H9 (cell line): ENCODE measurements around the gene S100A6. TPM values are rescaled to one million over a fixed set of nuclear protein-coding genes. Genes with fewer than 3 reads are reported as not detected.

Experiments used
- DNase-seq: peaks from one replicate; pipeline ENCODE4 v3.0.0-alpha.2; 2017
- H2AFZ ChIP-seq: one replicate; pipeline ENCODE4 v1.6.1; 2013; ENCODE audit warnings: mild to moderate bottlenecking, low read length, control low read depth, moderate library complexity
- H2AK5ac ChIP-seq: 2 replicates; pipeline ENCODE4 v1.6.1; 2013; ENCODE audit warnings: low read length, control low read depth, mixed read lengths; ENCODE audit not compliant: insufficient read length
- H2BK120ac ChIP-seq: one replicate; pipeline ENCODE4 v1.6.1; 2013; ENCODE audit warnings: low read depth, mild to moderate bottlenecking, low read length, control low read depth, inconsistent platforms; ENCODE audit not compliant: poor library complexity, severe bottlenecking
- H2BK12ac ChIP-seq: 2 replicates; pipeline ENCODE4 v1.6.1; 2013; ENCODE audit warnings: low read length, control low read depth, mixed read lengths, low read depth; ENCODE audit not compliant: insufficient read length
- H2BK15ac ChIP-seq: 2 replicates; pipeline ENCODE4 v1.6.1; 2013; ENCODE audit warnings: low read depth, low read length, control low read depth
- H2BK20ac ChIP-seq: one replicate; pipeline ENCODE4 v1.6.1; 2013; ENCODE audit warnings: low read depth, mild to moderate bottlenecking, low read length, control low read depth, inconsistent platforms; ENCODE audit not compliant: poor library complexity, severe bottlenecking
- H2BK5ac ChIP-seq: 2 replicates; pipeline ENCODE4 v1.6.1; 2013; ENCODE audit warnings: low read length, control low read depth, mixed read lengths; ENCODE audit not compliant: insufficient read length
- H3K14ac ChIP-seq: 2 replicates; pipeline ENCODE4 v1.6.1; 2013; ENCODE audit warnings: low read length, control low read depth; ENCODE audit not compliant: insufficient read depth
- H3K18ac ChIP-seq: 2 replicates; pipeline ENCODE4 v1.6.1; 2013; ENCODE audit warnings: low read depth, mild to moderate bottlenecking, mixed read lengths, low read length, control low read depth; ENCODE audit not compliant: insufficient read length
- H3K23ac ChIP-seq: 2 replicates; pipeline ENCODE4 v1.6.1; 2013; ENCODE audit warnings: low read length, control low read depth, mixed read lengths, low read depth; ENCODE audit not compliant: insufficient read length
- H3K23me2 ChIP-seq: 2 replicates; pipeline ENCODE4 v1.6.1; 2013; ENCODE audit warnings: low read depth, mild to moderate bottlenecking, mixed read lengths, low read length, control low read depth; ENCODE audit not compliant: insufficient read length, poor library complexity, severe bottlenecking
- H3K27ac ChIP-seq: 2 replicates; pipeline ENCODE4 v1.5.1; 2013; ENCODE audit warnings: low read length, control low read depth, mixed read lengths, low read depth; ENCODE audit not compliant: insufficient read length
- H3K27me3 ChIP-seq: 2 replicates; pipeline ENCODE4 v1.6.1; 2013; ENCODE audit warnings: low read length, control low read depth, inconsistent platforms; ENCODE audit not compliant: insufficient read depth
- H3K4ac ChIP-seq: 2 replicates; pipeline ENCODE4 v1.6.1; 2013; ENCODE audit warnings: low read depth, mild to moderate bottlenecking, control low read depth, inconsistent platforms, low read length, moderate library complexity
- H3K4me1 ChIP-seq: 2 replicates; pipeline ENCODE4 v1.6.1; 2013; ENCODE audit warnings: low read length, control low read depth, inconsistent platforms; ENCODE audit not compliant: insufficient read depth
- H3K4me2 ChIP-seq: 2 replicates; pipeline ENCODE4 v1.6.1; 2013; ENCODE audit warnings: low read length, control low read depth, mixed read lengths; ENCODE audit not compliant: insufficient read length, insufficient read depth
- H3K56ac ChIP-seq: 2 replicates; pipeline ENCODE4 v1.6.1; 2013; ENCODE audit warnings: low read depth, mild to moderate bottlenecking, mixed read lengths, low read length, control low read depth; ENCODE audit not compliant: insufficient read length
- H3K79me1 ChIP-seq: 2 replicates; pipeline ENCODE4 v1.6.1; 2013; ENCODE audit warnings: low read depth, mild to moderate bottlenecking, moderate library complexity, low read length, control low read depth, inconsistent platforms; ENCODE audit not compliant: insufficient read depth, poor library complexity, severe bottlenecking
- H3K79me2 ChIP-seq: 2 replicates; pipeline ENCODE4 v1.6.1; 2013; ENCODE audit warnings: low read length, control low read depth, inconsistent platforms; ENCODE audit not compliant: insufficient read depth
- H3K9ac ChIP-seq: 2 replicates; pipeline ENCODE4 v1.6.1; 2013; ENCODE audit warnings: low read length, control low read depth, mixed read lengths; ENCODE audit not compliant: insufficient read length; ENCODE audit errors: extremely low read depth
- H3K9me3 ChIP-seq: one replicate; pipeline ENCODE4 v1.6.1; 2013; ENCODE audit warnings: low read depth, low read length, inconsistent platforms; ENCODE audit not compliant: control insufficient read depth
- H3T11ph ChIP-seq: one replicate; pipeline ENCODE4 v1.6.1; 2013; ENCODE audit warnings: mild to moderate bottlenecking, low read length, control low read depth, inconsistent platforms
- H4K20me1 ChIP-seq: one replicate; pipeline ENCODE4 v1.6.1; 2013; ENCODE audit not compliant: control insufficient read depth, insufficient read length, insufficient read depth
- H4K5ac ChIP-seq: 2 replicates; pipeline ENCODE4 v1.6.1; 2013; ENCODE audit warnings: low read depth, mild to moderate bottlenecking, mixed read lengths, low read length, control low read depth; ENCODE audit not compliant: insufficient read length
- H4K8ac ChIP-seq: replicated peaks from 2 replicates; pipeline ENCODE4 v1.6.1; 2013; ENCODE audit warnings: low read length, control low read depth, mixed read lengths, low read depth; ENCODE audit not compliant: insufficient read length
- H4K91ac ChIP-seq: 2 replicates; pipeline ENCODE4 v1.6.1; 2013; ENCODE audit warnings: low read depth, mild to moderate bottlenecking, moderate library complexity, mixed read lengths, low read length, control low read depth; ENCODE audit not compliant: insufficient read length
- H3K27ac Mint-ChIP-seq, 3 experiments: 2 replicates in 2 of 3; 3 replicates in 1 of 3; pipeline ENCODE4 v1.8.0; 2020 to 2021; ENCODE audit warnings: mixed read lengths in 3 of 3, mild to moderate bottlenecking in 1 of 3, moderate library complexity in 1 of 3
- H3K27me3 Mint-ChIP-seq: 2 replicates; pipeline ENCODE4 v1.8.0; 2021; ENCODE audit warnings: low read depth, mild to moderate bottlenecking, moderate library complexity, mixed read lengths
- H3K36me3 Mint-ChIP-seq, 3 experiments: 2 replicates in 2 of 3; 3 replicates in 1 of 3; pipeline ENCODE4 v1.8.0; 2020 to 2021; ENCODE audit warnings: low read depth in 3 of 3, mixed read lengths in 3 of 3; ENCODE audit not compliant: insufficient read depth in 1 of 3
- H3K4me1 Mint-ChIP-seq, 2 experiments: 2 replicates each; pipeline ENCODE4 v1.8.0; 2020; ENCODE audit warnings: mixed read lengths in 2 of 2
- H3K4me3 Mint-ChIP-seq, 2 experiments: 2 replicates in 1 of 2; 3 replicates in 1 of 2; pipeline ENCODE4 v1.8.0; 2020 to 2021; ENCODE audit warnings: mild to moderate bottlenecking in 2 of 2, mixed read lengths in 2 of 2, moderate library complexity in 1 of 2
- H3K9me3 Mint-ChIP-seq, 2 experiments: 2 replicates in 1 of 2; 3 replicates in 1 of 2; pipeline ENCODE4 v1.8.0; 2020; ENCODE audit warnings: mild to moderate bottlenecking in 2 of 2, mixed read lengths in 2 of 2, moderate library complexity in 1 of 2
- CTCF ChIP-seq: fragments of 200-600 bp; sonication (generic); conservative IDR thresholded peaks from 3 replicates; pipeline ENCODE4 v1.8.0; 2021; ENCODE audit warnings: antibody characterized with exemption, mild to moderate bottlenecking
- WGBS: extraction: QIAGEN DNeasy Blood & Tissue Kit; methylation state at CpG from one replicate; pipeline ENCODE4 v1.1.7; 2013; ENCODE audit warnings: missing lambda C conversion rate, low lambda C conversion rate, mixed read lengths; ENCODE audit not compliant: insufficient read length; ENCODE audit errors: extremely low coverage; 5-methylcytosine and 5-hydroxymethylcytosine counted together
- total RNA-seq: library from RNA; stranded (reverse); gene quantifications from 2 replicates; pipeline ENCODE4 v1.2.1, GENCODE V29; 2021

Gene S100A6
- total RNA-seq, 1 experiment from 2014 or later, result not detected

- Histone ChIP-seq H3T11ph (no peak overlapping the region), H4K20me1 (peaks cover 3% of the 10 kb centered on the region), H3K9ac (no peak overlapping the region), H3K27me3 (no peaks in the 10 kb centered on the region), H3K4me1 (peaks cover 6% of the 10 kb centered on the region; the same call in 1 of the 2 replicates), H3K79me1 (no peaks in the 10 kb centered on the region), H3K56ac (no peak overlapping the region), H3K14ac (no peak overlapping the region), H3K23me2 (no peaks in the 10 kb centered on the region), H4K91ac (no peak overlapping the region), H3K4me2 (no peak overlapping the region), H2BK5ac (no peak overlapping the region), H3K4ac (no peak overlapping the region), H2BK15ac (no peak overlapping the region), H2AK5ac (no peak overlapping the region), H2BK120ac (no peak overlapping the region), H3K27ac (no peak overlapping the region), H3K23ac (no peak overlapping the region), H4K8ac (no peak overlapping the region), H3K18ac (no peak overlapping the region), H4K5ac (no peak overlapping the region), H3K79me2 (no peaks in the 10 kb centered on the region), H2BK12ac (no peak overlapping the region), H2AFZ (no peak overlapping the region), H2BK20ac (no peak overlapping the region), H3K9me3 (no peaks in the 10 kb centered on the region)
- Mint-ChIP-seq H3K27me3 (peaks cover 15% of the 10 kb centered on the region), H3K9me3 (peaks cover 12 to 15% of the 10 kb centered on the region in 2 experiments; a peak in 4 of 5 replicates), H3K36me3 (peaks cover 0 to 6% (median 0%) of the 10 kb centered on the region in 3 experiments; a peak in 2 of 7 replicates), H3K27ac (no peak overlapping the region), H3K4me1 (peaks cover 28 to 30% of the 10 kb centered on the region in 2 experiments), H3K4me3 (no peak overlapping the region)
- no peak for TF ChIP-seq CTCF
- DNase-seq, result no peak
- no CpG with 5 or more reads among the region's 5 CpGs for WGBS
Measured at GRCh38 chr1:153570874-153571273, 35.1 kb upstream of the S100A6 start.
